Measurements from ENCODE around the gene FGF13.

DNA sequence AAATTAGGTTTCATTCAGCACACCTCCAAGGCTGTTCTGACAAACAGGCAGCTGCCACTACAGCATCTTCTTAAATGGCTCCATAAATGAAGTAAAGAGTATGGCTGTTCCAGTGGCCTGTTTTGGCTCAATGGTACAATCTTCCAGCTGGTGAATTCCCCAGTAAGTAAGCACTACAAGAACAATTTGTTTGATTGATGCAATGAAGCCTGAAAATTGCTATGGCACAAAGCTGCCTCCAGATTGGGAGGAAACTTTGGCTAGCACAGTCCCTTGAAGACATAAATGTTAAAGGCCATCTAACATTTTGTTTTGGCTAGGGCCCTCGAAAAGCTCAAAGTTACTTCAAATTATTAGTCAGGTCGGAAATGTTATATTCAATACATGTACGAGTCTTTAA lies 47.5 kb downstream of the FGF13 start:
- no peak for TF ChIP-seq CTCF (IDR thresholded peaks at IDR 0.05)
- TF ChIP-seq EZH2 (IDR thresholded peaks at IDR 0.05), result no peak
- TF ChIP-seq EZH2phosphoT487 (IDR thresholded peaks at IDR 0.05), result no peak
